IMR-90 (cell line): ENCODE measurements around the gene SPTSSB. TPM values are rescaled to one million over a fixed set of nuclear protein-coding genes. Genes with fewer than 3 reads are reported as not detected.

Experiments used
- ATAC-seq: fragments of 200-7000 bp; cut with Tn5 transposase; 2 replicates; pipeline ENCODE4 v1.9.1; 2020; ENCODE audit warnings: low read depth, mild to moderate bottlenecking, moderate library complexity
- BruUV-seq: library from RNA; stranded (reverse); fragments of 400-500 nt; replicated peaks from 2 replicates; lab custom pipeline; 2021; lab: Mats Ljungman, UMichigan
- CTCF ChIA-PET: fragments of 300-600 bp; formaldehyde crosslinking; extraction: SDS; loops from one replicate; lab custom pipeline; 2021; ENCODE audit warnings: antibody characterized with exemption; lab: Yijun Ruan, JAX
- POLR2A ChIA-PET: fragments of 300-600 bp; sonication (Branson Sonifier 250); formaldehyde crosslinking; loops from one replicate; lab custom pipeline; 2022; ENCODE audit warnings: antibody characterized with exemption; ENCODE audit not compliant: unreplicated experiment; lab: Charles Lee
- DNase-seq: peaks from one replicate; pipeline ENCODE4 v3.0.0; 2013
- H2AFZ ChIP-seq: replicated peaks from 2 replicates; pipeline ENCODE3; 2013; ENCODE audit warnings: low read length, mild to moderate bottlenecking; ENCODE audit not compliant: poor library complexity
- H2AK5ac ChIP-seq: 2 replicates; pipeline ENCODE4 v1.6.1; 2013; ENCODE audit warnings: low read depth, low read length, inconsistent platforms
- H2AK9ac ChIP-seq: replicated peaks from 2 replicates; pipeline ENCODE3; 2013; ENCODE audit warnings: mild to moderate bottlenecking, low read depth, low read length, moderate library complexity; ENCODE audit not compliant: poor library complexity
- H2BK120ac ChIP-seq: 2 replicates; pipeline ENCODE4 v1.6.1; 2013; ENCODE audit warnings: low read depth, low read length, inconsistent platforms
- H2BK15ac ChIP-seq: 3 replicates; pipeline ENCODE4 v1.6.1; 2013; ENCODE audit warnings: low read depth, low read length, inconsistent platforms
- H2BK20ac ChIP-seq: 2 replicates; pipeline ENCODE4 v1.6.1; 2013; ENCODE audit warnings: low read depth, mild to moderate bottlenecking, inconsistent platforms, low read length, moderate library complexity
- H2BK5ac ChIP-seq: 2 replicates; pipeline ENCODE4 v1.6.1; 2013; ENCODE audit warnings: mild to moderate bottlenecking, low read depth, low read length, inconsistent platforms; ENCODE audit not compliant: poor library complexity, severe bottlenecking
- H3K14ac ChIP-seq: replicated peaks from 2 replicates; pipeline ENCODE4 v1.6.1; 2013; ENCODE audit warnings: low read depth, low read length, inconsistent platforms
- H3K18ac ChIP-seq: 2 replicates; pipeline ENCODE4 v1.6.1; 2013; ENCODE audit warnings: low read depth, low read length, control low read depth
- H3K23ac ChIP-seq: 2 replicates; pipeline ENCODE4 v1.6.1; 2013; ENCODE audit warnings: low read depth, low read length, inconsistent platforms
- H3K27ac ChIP-seq: 2 replicates; pipeline ENCODE4 v1.5.1; 2013; ENCODE audit warnings: mild to moderate bottlenecking, control low read depth, low read length; ENCODE audit not compliant: insufficient read depth
- H3K27me3 ChIP-seq: 2 replicates; pipeline ENCODE4 v1.6.1; 2013; ENCODE audit warnings: low read length; ENCODE audit not compliant: control insufficient read depth, insufficient read depth
- H3K36me3 ChIP-seq: 2 replicates; pipeline ENCODE4 v1.6.1; 2013; ENCODE audit warnings: low read length, mixed read lengths; ENCODE audit not compliant: control insufficient read depth, insufficient read depth
- H3K4ac ChIP-seq: 2 replicates; pipeline ENCODE4 v1.6.1; 2013; ENCODE audit warnings: low read depth, low read length, inconsistent platforms
- H3K4me1 ChIP-seq: 2 replicates; pipeline ENCODE4 v1.6.1; 2013; ENCODE audit warnings: low read length, mixed read lengths; ENCODE audit not compliant: control insufficient read depth, insufficient read depth
- H3K4me2 ChIP-seq: 2 replicates; pipeline ENCODE4 v1.6.1; 2013; ENCODE audit warnings: low read depth, mild to moderate bottlenecking, control low read depth, low read length, moderate library complexity
- H3K4me3 ChIP-seq: 2 replicates; pipeline ENCODE4 v1.5.1; 2013; ENCODE audit warnings: low read depth, mild to moderate bottlenecking, control low read depth, low read length, moderate library complexity; ENCODE audit not compliant: insufficient read depth
- H3K56ac ChIP-seq: 2 replicates; pipeline ENCODE4 v1.6.1; 2013; ENCODE audit warnings: low read length, inconsistent platforms; ENCODE audit not compliant: insufficient read depth; ENCODE audit errors: extremely low read depth
- H3K79me1 ChIP-seq, 2 experiments: 2 replicates each; pipeline ENCODE4 v1.6.1; 2013; ENCODE audit warnings: low read length in 2 of 2, inconsistent platforms in 1 of 2, low read depth in 1 of 2
- H3K9ac ChIP-seq: 2 replicates; pipeline ENCODE4 v1.6.1; 2013; ENCODE audit warnings: low read depth, low read length, control low read depth
- H3K9me1 ChIP-seq: 2 replicates; pipeline ENCODE4 v1.6.1; 2013; ENCODE audit warnings: low read length, inconsistent platforms; ENCODE audit not compliant: insufficient read depth
- H3K9me3 ChIP-seq: 2 replicates; pipeline ENCODE4 v1.6.1; 2013; ENCODE audit warnings: low read length; ENCODE audit not compliant: control insufficient read depth, insufficient read depth
- H4K20me1 ChIP-seq: 2 replicates; pipeline ENCODE4 v1.6.1; 2013; ENCODE audit warnings: low read length, inconsistent platforms; ENCODE audit not compliant: insufficient read depth
- H4K5ac ChIP-seq: 2 replicates; pipeline ENCODE4 v1.6.1; 2013; ENCODE audit warnings: mild to moderate bottlenecking, low read depth, low read length, control low read depth
- H4K8ac ChIP-seq, 2 experiments: 2 replicates each; pipeline ENCODE4 v1.6.1; 2013; ENCODE audit warnings: low read depth in 2 of 2, low read length in 2 of 2, control low read depth in 1 of 2, inconsistent platforms in 1 of 2
- H4K91ac ChIP-seq: 2 replicates; pipeline ENCODE4 v1.6.1; 2013; ENCODE audit warnings: low read depth, low read length, inconsistent platforms; ENCODE audit not compliant: insufficient read depth
- BHLHE40 ChIP-seq: fragments of 150-350 bp; IDR thresholded peaks from 2 replicates; pipeline ENCODE4 v1.6.1; 2016; ENCODE audit warnings: mild to moderate bottlenecking, low read depth, low read length
- CEBPB ChIP-seq: IDR thresholded peaks from 2 replicates; pipeline ENCODE4 v1.6.1; 2012; ENCODE audit warnings: low read depth, low read length, improper control_type of control experiment
- CHD1 ChIP-seq: IDR thresholded peaks from 2 replicates; pipeline ENCODE4 v1.6.1; 2012; ENCODE audit warnings: low read depth, low read length, improper control_type of control experiment
- ELK1 ChIP-seq: fragments of 150-350 bp; IDR thresholded peaks from 2 replicates; pipeline ENCODE4 v1.6.1; 2016; ENCODE audit warnings: low read depth, mild to moderate bottlenecking, low read length, moderate library complexity, borderline replicate concordance
- FOS ChIP-seq: fragments of 150-350 bp; IDR thresholded peaks from 2 replicates; pipeline ENCODE4 v1.6.1; 2016; ENCODE audit warnings: low read depth, low read length
- MAFK ChIP-seq: IDR thresholded peaks from 2 replicates; pipeline ENCODE4 v1.6.1; 2012; ENCODE audit warnings: low read depth, low read length, improper control_type of control experiment
- MAZ ChIP-seq: IDR thresholded peaks from 2 replicates; pipeline ENCODE4 v1.6.1; 2012; ENCODE audit warnings: low read depth, mild to moderate bottlenecking, low read length, improper control_type of control experiment, moderate library complexity, borderline replicate concordance
- MXI1 ChIP-seq: IDR thresholded peaks from 2 replicates; pipeline ENCODE4 v1.6.1; 2012; ENCODE audit warnings: low read depth, mild to moderate bottlenecking, low read length, moderate library complexity, borderline replicate concordance
- NFE2L2 ChIP-seq: fragments of 150-350 bp; IDR thresholded peaks from 2 replicates; pipeline ENCODE4 v1.6.1; 2016; ENCODE audit warnings: low read depth, mild to moderate bottlenecking, low read length
- POLR2A ChIP-seq: IDR thresholded peaks from 2 replicates; pipeline ENCODE4 v1.6.1; 2012; ENCODE audit warnings: mild to moderate bottlenecking, low read depth, low read length
- RAD21 ChIP-seq: IDR thresholded peaks from 2 replicates; pipeline ENCODE4 v1.6.1; 2012; ENCODE audit warnings: low read length, improper control_type of control experiment
- RCOR1 ChIP-seq: IDR thresholded peaks from 2 replicates; pipeline ENCODE4 v1.6.1; 2012; ENCODE audit warnings: mild to moderate bottlenecking, low read length, improper control_type of control experiment; ENCODE audit not compliant: insufficient replicate concordance
- RFX5 ChIP-seq: IDR thresholded peaks from 2 replicates; pipeline ENCODE4 v1.8.0; 2012; ENCODE audit warnings: low read depth, mild to moderate bottlenecking, low read length, moderate library complexity
- SMC3 ChIP-seq: fragments of 150-350 bp; IDR thresholded peaks from 2 replicates; pipeline ENCODE4 v1.6.1; 2016; ENCODE audit warnings: low read depth, mild to moderate bottlenecking, antibody characterized with exemption, low read length, moderate library complexity
- dilution Hi-C: fragments of 300-500 bp; cut with HindIII; formaldehyde crosslinking; loops from one replicate; pipeline ENCODE4 v1.14.3; 2018; ENCODE audit warnings: low sequenced_read_pairs; ENCODE audit not compliant: unreplicated experiment
- in situ Hi-C: fragments of 300-500 bp; cut with MboI; formaldehyde crosslinking; loops from 3 replicates; pipeline ENCODE4 v1.14.3; 2019; ENCODE audit warnings: low sequenced_read_pairs, inconsistent platforms, mixed read lengths
- intact Hi-C: fragments of 100-400 bp; cut with micrococcal nuclease; formaldehyde crosslinking; loops from 2 replicates; pipeline ENCODE4 v1.10.0; 2022
- polyA plus RNA-seq, 3 experiments: library from polyadenylated mRNA; depleted of rRNA; stranded (reverse); fragments of >200 nt; gene quantifications; 2 replicates each; pipeline ENCODE4 v1.2.3, GENCODE V29; 2012; ENCODE audit warnings: low replicate concordance in 1 of 3
- total RNA-seq: library from RNA; depleted of rRNA; stranded (reverse); fragments of >200 nt; gene quantifications from 2 replicates; pipeline ENCODE4 v1.2.3, GENCODE V29; 2012
- TF ChIP-seq, protein P1 (sequence below): conservative IDR thresholded peaks from 2 replicates; pipeline ENCODE4 v1.5.1; 2012; ENCODE audit warnings: mild to moderate bottlenecking, low read depth, low read length, improper control_type of control experiment
- TF ChIP-seq, protein P2 (sequence below): fragments of 150-350 bp; IDR thresholded peaks from 2 replicates; pipeline ENCODE4 v1.6.1; 2017; ENCODE audit warnings: mild to moderate bottlenecking, antibody characterized with exemption, low read length, low read depth

SPTSSB gene
- total and polyA plus RNA-seq, 2 of the 4 experiments (the other 2 are of a cell fraction), result not detected

DNA sequence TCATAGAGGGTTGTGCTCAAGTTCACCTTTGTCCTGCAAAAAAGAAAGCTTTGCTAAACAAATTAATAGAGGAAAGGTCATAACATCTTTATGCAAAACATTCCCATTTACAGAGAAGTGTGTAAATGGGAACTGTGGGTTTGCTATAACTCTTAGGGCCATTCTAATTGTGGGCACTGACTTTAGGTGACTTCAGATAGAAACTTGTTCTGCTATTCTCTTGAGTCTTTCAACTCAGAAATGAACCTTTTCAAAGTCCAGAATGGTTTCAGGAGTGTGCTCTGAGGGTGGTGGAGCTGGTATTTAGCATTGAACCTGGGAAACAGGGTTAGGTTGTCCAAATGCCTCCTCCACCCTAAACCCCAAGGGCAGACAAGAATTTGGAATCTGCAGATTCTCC is 34.0 kb downstream of the SPTSSB start:
- BruUV-seq, result no TSS peak
- TF ChIP-seq FOS, result no peak
- no peak for TF ChIP-seq CEBPB
- no peak for TF ChIP-seq RFX5
- TF ChIP-seq MAFK, result no peak
- TF ChIP-seq NFE2L2, result no peak
- no peak for TF ChIP-seq RCOR1
- TF ChIP-seq, protein P1, sequence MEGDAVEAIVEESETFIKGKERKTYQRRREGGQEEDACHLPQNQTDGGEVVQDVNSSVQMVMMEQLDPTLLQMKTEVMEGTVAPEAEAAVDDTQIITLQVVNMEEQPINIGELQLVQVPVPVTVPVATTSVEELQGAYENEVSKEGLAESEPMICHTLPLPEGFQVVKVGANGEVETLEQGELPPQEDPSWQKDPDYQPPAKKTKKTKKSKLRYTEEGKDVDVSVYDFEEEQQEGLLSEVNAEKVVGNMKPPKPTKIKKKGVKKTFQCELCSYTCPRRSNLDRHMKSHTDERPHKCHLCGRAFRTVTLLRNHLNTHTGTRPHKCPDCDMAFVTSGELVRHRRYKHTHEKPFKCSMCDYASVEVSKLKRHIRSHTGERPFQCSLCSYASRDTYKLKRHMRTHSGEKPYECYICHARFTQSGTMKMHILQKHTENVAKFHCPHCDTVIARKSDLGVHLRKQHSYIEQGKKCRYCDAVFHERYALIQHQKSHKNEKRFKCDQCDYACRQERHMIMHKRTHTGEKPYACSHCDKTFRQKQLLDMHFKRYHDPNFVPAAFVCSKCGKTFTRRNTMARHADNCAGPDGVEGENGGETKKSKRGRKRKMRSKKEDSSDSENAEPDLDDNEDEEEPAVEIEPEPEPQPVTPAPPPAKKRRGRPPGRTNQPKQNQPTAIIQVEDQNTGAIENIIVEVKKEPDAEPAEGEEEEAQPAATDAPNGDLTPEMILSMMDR, result no peak
- no peak for TF ChIP-seq MXI1
- no peak for TF ChIP-seq BHLHE40
- no peak for TF ChIP-seq ELK1
- no peak for TF ChIP-seq POLR2A
- TF ChIP-seq MAZ, result no peak
- TF ChIP-seq CHD1, result no peak
- no peak for TF ChIP-seq SMC3
- no peak for TF ChIP-seq RAD21
- TF ChIP-seq, protein P2, sequence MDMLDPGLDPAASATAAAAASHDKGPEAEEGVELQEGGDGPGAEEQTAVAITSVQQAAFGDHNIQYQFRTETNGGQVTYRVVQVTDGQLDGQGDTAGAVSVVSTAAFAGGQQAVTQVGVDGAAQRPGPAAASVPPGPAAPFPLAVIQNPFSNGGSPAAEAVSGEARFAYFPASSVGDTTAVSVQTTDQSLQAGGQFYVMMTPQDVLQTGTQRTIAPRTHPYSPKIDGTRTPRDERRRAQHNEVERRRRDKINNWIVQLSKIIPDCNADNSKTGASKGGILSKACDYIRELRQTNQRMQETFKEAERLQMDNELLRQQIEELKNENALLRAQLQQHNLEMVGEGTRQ, result no peak
- H3K4ac ChIP-seq, result no peak overlapping the region
- no peak overlapping the region for H3K4me2 ChIP-seq
- H2BK15ac ChIP-seq, result no peak overlapping the region
- POLR2A ChIA-PET, result no interaction called here
- H3K14ac ChIP-seq, result no peak overlapping the region
- no peaks in the 10 kb centered on the region for H3K27me3 ChIP-seq
- H2AFZ ChIP-seq, result no peak overlapping the region
- no peak for DNase-seq
- no peaks in the 10 kb centered on the region for H4K20me1 ChIP-seq
- H3K9ac ChIP-seq, result no peak overlapping the region
- H3K9me3 ChIP-seq, result no peaks in the 10 kb centered on the region
- H3K56ac ChIP-seq, result no peak overlapping the region
- H3K79me1 ChIP-seq, result no peaks in the 10 kb centered on the region
- H2AK5ac ChIP-seq, result no peak overlapping the region
- H4K91ac ChIP-seq, result no peak overlapping the region
- CTCF ChIA-PET, result no interaction called here
- H4K8ac ChIP-seq, result no peak overlapping the region
- in situ Hi-C loops, result no loop called here
- no peak overlapping the region for H3K4me3 ChIP-seq
- no peak overlapping the region for H3K27ac ChIP-seq
- intact Hi-C loops, result no loop called here
- no peaks in the 10 kb centered on the region for H3K36me3 ChIP-seq
- H2AK9ac ChIP-seq, result no peak overlapping the region
- H3K4me1 ChIP-seq, result no peaks in the 10 kb centered on the region
- no peaks in the 10 kb centered on the region for H3K9me1 ChIP-seq
- no peak overlapping the region for H4K5ac ChIP-seq
- H3K18ac ChIP-seq, result no peak overlapping the region
- H2BK120ac ChIP-seq, result no peak overlapping the region
- dilution Hi-C loops, result no loop called here
- no peak overlapping the region for H2BK20ac ChIP-seq
- ATAC-seq, result no peak
- no peak overlapping the region for H3K23ac ChIP-seq
- no peak overlapping the region for H2BK5ac ChIP-seq
